NCI-H1417 treated with DMSO at 0.1 percent for 48 hours (cell line): ENCODE results near the gene MCAM.

Experiments used
- DNase-seq: peaks from one replicate; lab custom pipeline; 2025; lab: John Stamatoyannopoulos, UW

MCAM gene

DNA sequence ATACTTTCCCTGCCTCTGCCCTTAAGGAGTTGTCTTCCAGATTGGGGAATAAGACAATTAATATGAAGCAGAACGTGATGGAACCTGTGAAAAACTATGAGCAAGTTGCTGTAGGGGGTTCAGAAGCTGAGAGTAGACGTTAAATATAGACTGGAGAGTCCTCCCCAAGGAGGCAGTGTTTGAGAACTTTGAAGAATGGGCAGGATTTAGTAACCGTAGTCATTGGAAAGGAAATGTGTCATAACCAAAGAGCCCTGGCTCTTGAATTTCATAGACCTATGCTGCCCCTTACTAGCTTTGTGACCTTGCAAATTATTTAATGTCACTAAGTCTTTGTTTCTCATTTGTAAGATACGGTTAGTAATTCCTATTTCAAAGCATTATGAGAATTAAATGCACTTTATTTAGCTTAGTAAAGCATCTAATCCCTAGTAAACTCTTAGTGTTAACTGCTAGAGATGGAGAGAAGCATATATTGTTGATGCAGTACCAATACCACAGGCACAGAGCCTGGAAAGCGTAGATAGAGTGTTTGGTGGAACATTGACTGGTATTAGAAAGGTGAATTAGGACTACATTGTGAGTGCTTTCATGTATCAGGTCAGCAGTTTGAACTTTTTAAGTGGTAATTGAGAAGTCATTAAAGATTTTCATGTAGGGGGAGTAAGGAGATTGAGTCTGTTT is 54.1 kb downstream of the MCAM start:
- no peak for DNase-seq

DNA sequence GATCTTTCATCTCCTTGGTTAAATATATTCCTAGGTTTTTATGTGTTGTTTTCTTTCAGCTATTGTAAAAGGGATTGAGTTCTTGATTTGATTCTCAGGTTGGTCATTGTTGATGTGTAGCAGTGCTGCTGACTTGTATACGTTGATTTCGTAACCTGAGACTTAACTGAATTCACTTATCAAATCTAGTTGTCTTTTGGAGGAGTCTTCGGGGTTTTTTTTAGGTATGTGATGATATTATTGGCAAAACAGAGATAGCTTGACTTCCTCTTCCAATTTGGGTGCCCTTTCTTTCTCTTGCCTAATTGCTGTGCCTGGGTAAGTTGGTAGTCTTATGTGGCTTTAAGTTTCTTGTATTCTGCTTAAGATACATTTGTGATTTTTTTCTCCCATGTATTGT is 57.9 kb downstream of the MCAM start:
- no peak for DNase-seq
